K562 (cell line): ENCODE results near the gene HSDL2. TPM values are rescaled to one million over a fixed set of nuclear protein-coding genes. Genes with fewer than 3 reads are reported as not detected.

Experiments
- BRD4 ChIP-seq: fragments of 200-600 bp; sonication (generic); IDR thresholded peaks from 2 replicates; pipeline ENCODE4 v1.6.1; 2017; ENCODE audit warnings: inconsistent platforms
- CHCHD3 ChIP-seq: fragments of 250-450 bp; sonication (Bioruptor Pico); IDR thresholded peaks from 2 replicates; pipeline ENCODE4 v2.1.2; 2022; ENCODE audit warnings: mild to moderate bottlenecking
- CREB1 ChIP-seq, 2 experiments: sonication (generic) in 1 of 2; formaldehyde crosslinking in 1 of 2; IDR thresholded peaks; 2 replicates each; pipeline versions ENCODE4 v1.6.1 to v1.8.0; 2012 to 2022; ENCODE audit warnings: inconsistent platforms in 1 of 2, mild to moderate bottlenecking in 1 of 2, missing genetic modification reagents in 1 of 2, moderate library complexity in 1 of 2
- CREB3 ChIP-seq: fragments of 450-650 bp; conservative IDR thresholded peaks from 2 replicates; pipeline ENCODE4 v1.6.1; 2016; ENCODE audit warnings: missing genetic modification characterization, low read depth, mild to moderate bottlenecking, missing compliant biosample characterization, moderate library complexity
- ELF1 ChIP-seq: fragments of 200-800 bp; sonication (Bioruptor generic); IDR thresholded peaks from 2 replicates; pipeline ENCODE4 v1.6.1; 2016; ENCODE audit warnings: missing genetic modification characterization, missing compliant biosample characterization
- FIP1L1 ChIP-seq: fragments of 200-400 bp; formaldehyde crosslinking; IDR thresholded peaks from 2 replicates; pipeline ENCODE4 v1.6.1; 2018; ENCODE audit warnings: mild to moderate bottlenecking, low read depth, low read length; ENCODE audit not compliant: poor library complexity, severe bottlenecking
- FOXA3 ChIP-seq, 2 experiments: fragments of 450-650 bp in 1 of 2; sonication (generic) in 1 of 2; formaldehyde crosslinking; IDR thresholded peaks in 1 of 2; conservative IDR thresholded peaks in 1 of 2; 2 replicates each; pipeline versions ENCODE4 v1.4.0 to v1.8.0; 2020 to 2022; ENCODE audit warnings: mild to moderate bottlenecking in 2 of 2, missing genetic modification reagents in 1 of 2
- MECOM ChIP-seq: fragments of 250-450 bp; sonication (Bioruptor Pico); IDR thresholded peaks from 2 replicates; pipeline ENCODE4 v1.8.0; 2022; ENCODE audit warnings: inconsistent platforms
- NCOA6 ChIP-seq: fragments of 450-650 bp; IDR thresholded peaks from 2 replicates; pipeline ENCODE4 v1.6.1; 2017; ENCODE audit warnings: mild to moderate bottlenecking
- NR2C1 ChIP-seq, 2 experiments: fragments of 450-650 bp; IDR thresholded peaks; 2 replicates each; pipeline ENCODE4 v1.6.1; 2017; ENCODE audit warnings: mild to moderate bottlenecking in 2 of 2, antibody characterized with exemption in 1 of 2, inconsistent platforms in 1 of 2, missing compliant biosample characterization in 1 of 2, missing genetic modification characterization in 1 of 2
- RAD51 ChIP-seq: fragments of 450-650 bp; IDR thresholded peaks from 2 replicates; pipeline ENCODE4 v1.7.1; 2016; ENCODE audit warnings: low read depth, mild to moderate bottlenecking, borderline replicate concordance
- RERE ChIP-seq: sonication (generic); formaldehyde crosslinking; IDR thresholded peaks from 2 replicates; pipeline ENCODE4 v1.8.0; 2023; ENCODE audit warnings: missing genetic modification reagents, mild to moderate bottlenecking, borderline replicate concordance
- SMARCA5 ChIP-seq: fragments of 450-650 bp; IDR thresholded peaks from 2 replicates; pipeline ENCODE4 v1.6.1; 2016
- TAF1 ChIP-seq: IDR thresholded peaks from 2 replicates; pipeline ENCODE4 v1.6.1; 2011; ENCODE audit warnings: mild to moderate bottlenecking, low read length, moderate library complexity; ENCODE audit not compliant: insufficient read depth, control insufficient read depth, severe bottlenecking; ENCODE audit errors: extremely low read depth
- TEAD1 ChIP-seq, 2 experiments: fragments of 450-650 bp in 1 of 2; sonication (generic) in 1 of 2; formaldehyde crosslinking; IDR thresholded peaks; 2 replicates each; pipeline versions ENCODE4 v1.4.0 to v1.8.0; 2020 to 2022; ENCODE audit warnings: mild to moderate bottlenecking in 2 of 2, missing genetic modification reagents in 1 of 2
- U2AF2 ChIP-seq: fragments of 200-400 bp; formaldehyde crosslinking; optimal IDR thresholded peaks from 2 replicates; pipeline ENCODE3; 2017; ENCODE audit warnings: low read depth, mild to moderate bottlenecking, low read length
- ZNF24 ChIP-seq: fragments of 450-650 bp; IDR thresholded peaks from 2 replicates; pipeline ENCODE4 v1.6.1; 2016
- ZNF316 ChIP-seq: fragments of 450-650 bp; IDR thresholded peaks from 2 replicates; pipeline ENCODE4 v1.6.1; 2016
- ZNF586 ChIP-seq: fragments of 450-650 bp; formaldehyde crosslinking; conservative IDR thresholded peaks from 2 replicates; pipeline ENCODE4 v1.4.0; 2020; ENCODE audit warnings: mild to moderate bottlenecking, moderate library complexity
- ZNF589 ChIP-seq: fragments of 200-800 bp; sonication (Bioruptor generic); IDR thresholded peaks from 2 replicates; pipeline ENCODE4 v1.6.1; 2016; ENCODE audit warnings: low read depth, missing genetic modification characterization, missing compliant biosample characterization
- polyA plus RNA-seq, 8 experiments: library from polyadenylated mRNA; depleted of rRNA in 4 of 8; stranded (reverse) in 5 of 8; unstranded in 3 of 8; fragments of >200 nt; fragmentation: Nextera tagmentation in 2 of 8; fragmentation: Illumina TruSeq in 1 of 8; extraction: Ambion mirVana in 2 of 8; extraction: Trizol in 1 of 8; gene quantifications; 2 replicates each; pipeline versions ENCODE4 v1.2.1 to v1.2.3, GENCODE V29; 2011 to 2014; ENCODE audit warnings: inconsistent platforms in 1 of 8, missing spikeins in 1 of 8
- total RNA-seq, 7 experiments: library from RNA; depleted of rRNA in 6 of 7; stranded (reverse); fragments of >200 nt in 6 of 7; fragmentation: Illumina TruSeq in 2 of 7; extraction: Trizol in 2 of 7; gene quantifications; 2 replicates each; pipeline versions ENCODE4 v1.2.1 to v1.2.3, GENCODE V29; 2011 to 2021; ENCODE audit warnings: low replicate concordance in 1 of 7

Gene HSDL2
- total and polyA plus RNA-seq, 9 of the 15 experiments (the other 6 are each of a cell fraction or from before 2014, with no cell fraction given), result 22.8 to 74.1 (median 35.6) TPM

GRCh38 chr9:112462855-112463254 is 82.9 kb downstream of the HSDL2 start (continued):
- TF ChIP-seq CREB1 (IDR thresholded peaks at IDR 0.05) (no peak), CREB1 (CRISPR knock-in tag; IDR thresholded peaks at IDR 0.05) (no peak), RAD51 (no peak), MECOM (CRISPR knock-in tag) (no peak), CREB3 (tag) (no peak), FOXA3 (CRISPR knock-in tag; conservative IDR thresholded peaks at IDR 0.05 in 1 of 2, IDR thresholded peaks at IDR 0.05 in 1 of 2) (no peak), RERE (CRISPR knock-in tag) (no peak), ZNF316 (no peak), ZNF589 (CRISPR knock-in tag) (no peak), ELF1 (no peak), FIP1L1 (no peak), NR2C1 (IDR thresholded peaks at IDR 0.05) (no peak), NR2C1 (tag; IDR thresholded peaks at IDR 0.05) (no peak), ZNF586 (CRISPR knock-in tag) (no peak), U2AF2 (no peak), SMARCA5 (no peak), TEAD1 (CRISPR knock-in tag; IDR thresholded peaks at IDR 0.05) (no peak), ZNF24 (peak; percentile 59; the same call in 1 of the 2 replicates), BRD4 (no peak), NCOA6 (no peak), TAF1 (no peak), CHCHD3 (CRISPR knock-in tag) (no peak)
